ENCODE data around the gene ZNF710.

ZNF710 gene

DNA sequence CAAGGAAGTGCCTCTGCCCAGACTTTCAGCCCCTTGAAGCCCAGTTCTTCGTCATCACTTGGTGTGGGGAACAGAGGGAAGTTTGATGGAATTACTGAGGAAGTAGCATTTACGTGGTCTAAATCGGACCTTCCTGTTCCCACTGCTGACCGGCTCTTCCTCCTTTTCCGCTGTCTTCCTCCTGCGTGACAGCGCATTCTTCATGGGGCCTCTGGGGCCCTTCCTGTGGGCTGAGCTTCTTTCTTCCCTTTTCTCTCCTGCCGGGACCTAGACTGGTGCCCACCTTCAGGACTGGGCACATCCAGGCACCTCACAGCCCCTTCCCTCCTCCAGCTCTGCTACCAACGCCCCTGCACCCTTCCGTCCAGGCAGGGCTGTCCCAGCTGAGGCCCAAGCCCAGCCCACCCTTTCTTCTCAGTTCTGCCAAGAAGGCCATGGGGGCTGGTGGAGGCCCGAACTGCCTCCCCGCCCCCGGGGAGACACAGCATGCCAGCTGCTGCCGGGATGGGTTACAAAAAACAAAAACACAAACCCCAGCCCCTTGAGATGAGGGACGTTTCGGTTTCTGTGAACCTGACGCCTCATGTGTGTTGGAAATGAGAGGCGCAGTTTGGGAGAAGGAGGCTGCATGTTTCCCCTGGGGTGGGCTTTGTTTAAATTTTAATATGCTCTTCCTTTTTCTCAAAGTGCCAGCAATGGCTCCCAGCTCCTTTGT lies 19.1 kb downstream of the ZNF710 start:
- no peak for DNase-seq

DNA sequence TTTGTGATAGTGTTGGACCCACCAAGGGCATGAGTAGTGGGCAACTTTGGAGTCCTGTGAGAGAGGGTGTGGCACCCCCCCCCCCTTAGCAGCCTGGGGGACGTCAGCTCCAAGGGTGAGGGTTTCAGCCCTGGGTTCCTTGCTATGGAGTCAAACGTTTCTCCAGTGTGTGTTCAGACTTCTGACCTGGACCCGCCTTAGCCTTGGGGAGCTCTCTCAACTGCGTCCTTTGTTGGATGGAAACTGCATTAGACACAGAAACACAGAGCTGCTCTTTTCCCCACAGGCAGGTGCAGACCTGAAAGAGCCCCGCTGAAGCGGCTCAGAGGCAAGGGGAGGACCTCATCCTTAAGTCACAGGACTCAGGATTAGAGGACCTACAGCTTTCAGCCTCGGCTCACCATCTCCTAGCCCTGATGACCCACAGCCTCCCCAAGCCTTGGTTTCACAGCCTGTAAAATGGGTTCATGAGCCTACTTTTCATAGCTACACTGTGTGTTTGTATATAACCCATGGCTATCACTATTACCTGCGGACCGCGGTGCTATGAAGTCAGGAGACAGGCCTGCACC lies 19.9 kb downstream of the ZNF710 start:
- no peak for DNase-seq

DNA sequence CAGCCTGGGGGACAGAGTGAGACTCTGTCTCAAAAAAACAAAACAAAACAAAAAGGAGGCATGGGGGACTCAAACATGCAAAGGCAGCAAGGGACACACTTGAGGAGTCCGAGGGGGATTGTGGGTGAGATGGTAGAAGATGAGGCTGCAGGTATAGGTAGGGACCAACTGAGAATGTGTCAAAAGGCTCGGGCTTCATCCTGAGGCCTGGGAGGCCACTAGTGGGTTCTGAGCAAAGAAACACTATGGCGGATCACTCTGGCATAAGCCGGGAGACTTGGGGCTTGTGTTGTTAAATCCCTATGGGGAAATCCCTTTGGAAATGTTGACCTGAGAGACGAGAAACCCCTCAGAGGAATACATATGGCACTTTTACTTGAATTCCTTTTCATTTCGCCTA lies 21.2 kb downstream of the ZNF710 start:
- DNase-seq: no peak

DNA sequence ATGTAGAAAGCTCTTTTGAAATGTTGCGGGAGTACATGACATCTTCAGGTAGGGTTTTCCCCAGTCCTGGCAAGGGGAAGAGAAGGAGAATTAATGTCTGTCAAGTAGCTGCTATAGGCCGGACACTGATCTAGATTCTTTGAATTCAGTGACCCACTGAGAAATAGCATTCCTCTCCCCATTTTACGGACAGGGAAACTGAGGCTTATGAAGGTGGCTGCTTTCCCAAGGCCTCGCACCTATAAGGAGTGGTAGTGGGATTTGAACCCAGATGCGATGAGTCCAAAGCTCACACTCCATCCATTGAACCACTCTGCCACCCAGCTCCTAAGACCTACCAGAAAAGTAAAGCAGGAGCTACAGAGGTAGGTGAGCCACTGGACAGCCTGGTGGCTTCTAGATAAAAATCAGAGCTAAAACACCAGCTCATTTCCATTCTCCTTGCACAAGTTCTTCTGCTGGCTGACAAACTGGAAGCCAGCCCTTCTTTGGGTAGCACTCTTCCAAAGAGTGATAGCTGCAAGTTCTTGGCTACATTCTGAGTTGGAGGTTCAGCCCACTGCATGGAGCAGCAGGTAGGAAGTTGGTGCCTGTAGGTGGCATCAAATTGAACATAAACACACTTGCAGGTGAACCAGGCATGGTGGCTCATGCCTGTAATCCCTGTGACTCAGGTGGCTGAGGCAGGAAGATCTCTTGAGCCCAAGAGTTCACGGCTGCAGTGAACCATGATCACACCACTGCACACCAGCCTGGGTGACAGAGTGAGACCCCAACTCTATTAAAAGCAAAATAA lies 22.0 kb downstream of the ZNF710 start:
- no peak for DNase-seq

DNA sequence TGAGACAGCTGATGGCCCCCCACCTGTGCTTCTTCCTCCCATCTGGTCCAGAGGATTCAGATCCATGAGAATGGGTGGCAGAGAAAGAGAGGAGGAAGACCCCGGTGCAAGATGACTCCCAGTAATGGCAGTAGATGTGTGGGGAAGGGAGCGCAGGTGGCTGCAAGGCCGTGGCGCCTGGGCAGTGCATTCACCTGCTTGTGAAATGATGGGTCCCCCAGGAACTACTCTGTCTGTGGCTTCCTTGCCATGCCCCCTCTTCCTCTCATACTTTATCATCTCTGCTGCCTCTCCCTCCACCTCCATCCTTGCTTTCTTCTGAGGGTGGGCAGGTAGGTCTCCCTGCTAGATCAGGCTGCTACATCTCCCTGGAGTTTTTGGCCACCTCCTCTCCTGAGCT lies 23.3 kb downstream of the ZNF710 start:
- no peak for DNase-seq

DNA sequence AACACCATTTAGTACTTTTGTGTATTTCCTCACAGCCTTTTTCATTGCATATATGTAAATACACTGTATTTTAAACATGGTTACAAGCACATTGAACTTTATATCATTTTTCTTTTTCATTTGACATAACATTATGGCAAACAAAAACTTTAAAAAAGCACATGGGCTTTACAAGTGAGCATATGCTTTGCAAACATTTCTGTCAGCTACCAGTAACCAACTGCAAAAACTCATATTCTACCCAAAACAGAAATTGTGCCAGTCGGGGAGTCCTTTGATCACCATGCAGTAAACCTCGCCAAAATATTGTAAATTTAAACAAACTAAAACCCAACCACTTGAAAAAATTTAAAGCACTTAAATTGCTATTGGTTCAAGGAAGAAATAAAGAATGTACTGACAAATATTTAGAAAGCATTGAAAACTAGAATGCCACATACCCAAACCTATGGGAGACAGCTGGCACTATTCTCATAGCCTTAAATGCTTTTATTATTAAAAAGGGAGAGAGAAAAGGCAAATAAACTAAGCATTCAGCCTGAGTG lies 24.4 kb downstream of the ZNF710 start:
- DNase-seq: no peak

DNA sequence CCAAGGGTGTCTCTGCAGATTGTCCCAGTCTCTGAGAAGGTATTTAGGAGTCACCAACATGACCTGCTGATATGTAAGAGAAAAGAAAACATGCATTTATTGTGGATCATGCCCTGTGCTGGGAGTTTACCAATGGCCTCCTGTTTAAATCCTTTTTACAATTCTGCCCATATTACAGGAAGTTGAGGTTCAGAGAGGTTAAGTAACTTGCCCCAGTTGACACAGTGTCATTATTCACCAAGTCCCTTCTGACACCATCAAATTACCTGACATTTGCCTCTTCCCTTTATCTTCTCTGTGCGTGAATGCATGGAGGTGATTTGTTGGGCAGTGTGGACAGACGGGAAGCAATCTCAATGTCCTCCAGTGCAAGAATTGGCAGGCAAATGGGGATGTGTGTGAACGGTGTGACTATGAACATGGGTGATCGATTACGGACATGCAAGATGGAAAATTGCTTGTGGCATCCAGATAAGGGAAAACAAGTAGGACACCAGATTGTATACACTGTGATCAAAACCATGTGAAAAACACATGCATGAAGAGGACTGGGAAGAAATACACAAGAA lies 27.3 kb downstream of the ZNF710 start:
- no peak for DNase-seq

DNA sequence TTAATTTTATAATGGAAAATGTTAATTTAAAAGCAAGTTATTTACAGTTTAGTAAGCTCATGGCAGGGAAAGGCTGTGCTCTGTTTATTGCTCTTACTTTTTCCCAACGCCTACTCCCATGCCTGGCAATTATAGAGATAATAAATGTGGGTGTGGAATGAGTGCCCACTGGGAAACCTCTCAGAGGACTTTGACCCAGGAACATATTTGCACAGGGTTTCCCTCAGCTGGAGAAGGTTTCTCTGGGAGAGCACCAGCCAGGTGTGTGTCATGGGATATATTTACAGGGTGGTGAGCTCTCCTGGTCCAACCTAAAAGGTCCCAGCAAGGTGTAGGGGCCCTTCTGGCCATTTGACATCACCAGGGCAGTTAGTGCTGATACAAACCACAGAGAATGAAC lies 27.9 kb downstream of the ZNF710 start:
- DNase-seq: no peak

DNA sequence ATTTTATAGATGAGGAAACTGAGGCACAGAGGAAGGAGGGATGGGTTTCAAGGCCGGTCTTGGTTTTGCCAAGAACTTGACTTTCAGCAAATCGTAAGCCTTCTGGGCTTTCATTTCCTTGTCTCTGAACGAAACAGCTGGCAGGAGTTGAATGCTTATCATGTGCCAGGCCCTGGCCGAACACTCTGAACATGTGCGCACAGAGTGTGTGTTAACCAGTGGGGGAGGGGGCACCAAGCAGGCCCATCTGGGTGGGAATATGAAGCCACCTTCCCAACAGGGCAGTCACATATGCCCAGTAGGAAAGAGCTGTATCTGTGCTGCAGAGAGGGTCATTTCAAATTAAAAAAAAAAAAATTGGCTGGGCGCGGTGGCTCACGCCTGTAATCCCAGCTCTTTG lies 29.3 kb downstream of the ZNF710 start:
- DNase-seq: no peak

DNA sequence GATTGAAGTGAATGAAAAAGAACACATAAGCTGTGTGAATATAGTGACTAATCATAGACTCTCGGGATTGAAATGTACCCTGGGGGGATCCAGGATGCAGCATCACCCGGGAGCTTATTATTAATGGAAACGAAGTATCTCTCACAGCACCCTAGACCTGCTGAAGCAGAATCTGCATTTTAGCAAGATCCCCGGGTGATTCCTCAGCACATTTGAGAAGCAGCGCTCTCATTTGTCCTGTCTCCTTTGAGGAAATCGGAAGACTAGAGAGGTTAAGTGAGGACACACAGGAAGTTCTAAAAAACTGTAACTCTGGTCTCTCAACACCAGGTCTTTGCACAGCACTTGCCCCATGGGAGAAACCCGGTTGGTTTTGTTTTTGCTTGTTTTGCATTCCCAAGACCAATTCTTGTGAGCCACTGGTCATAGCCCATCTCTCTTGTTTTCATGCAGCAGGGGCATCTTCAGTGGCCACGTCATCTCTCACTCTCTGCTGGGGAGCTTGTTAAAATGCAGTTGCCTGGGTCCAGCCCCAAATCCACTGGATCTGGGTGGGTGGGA lies 30.2 kb downstream of the ZNF710 start:
- DNase-seq: no peak

DNA sequence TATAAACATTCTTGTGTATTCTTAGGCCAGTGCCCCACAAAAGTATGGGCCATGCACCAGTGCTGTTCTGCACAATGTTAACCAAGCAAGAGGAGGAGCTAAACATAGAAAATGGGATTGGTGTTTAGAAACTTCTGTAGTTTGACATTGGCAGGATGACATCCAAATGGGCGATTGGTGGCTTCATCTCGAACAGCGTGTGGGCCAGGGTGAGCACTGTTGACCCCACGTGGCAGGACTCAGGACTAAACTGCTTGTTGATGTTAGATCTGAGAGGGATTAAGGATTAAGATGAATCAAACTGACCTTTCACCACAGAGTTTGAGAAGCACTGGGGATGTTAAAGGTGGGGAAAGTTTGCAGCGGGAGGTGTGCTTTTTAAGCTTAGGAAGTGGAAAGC lies 31.9 kb downstream of the ZNF710 start:
- no peak for DNase-seq

DNA sequence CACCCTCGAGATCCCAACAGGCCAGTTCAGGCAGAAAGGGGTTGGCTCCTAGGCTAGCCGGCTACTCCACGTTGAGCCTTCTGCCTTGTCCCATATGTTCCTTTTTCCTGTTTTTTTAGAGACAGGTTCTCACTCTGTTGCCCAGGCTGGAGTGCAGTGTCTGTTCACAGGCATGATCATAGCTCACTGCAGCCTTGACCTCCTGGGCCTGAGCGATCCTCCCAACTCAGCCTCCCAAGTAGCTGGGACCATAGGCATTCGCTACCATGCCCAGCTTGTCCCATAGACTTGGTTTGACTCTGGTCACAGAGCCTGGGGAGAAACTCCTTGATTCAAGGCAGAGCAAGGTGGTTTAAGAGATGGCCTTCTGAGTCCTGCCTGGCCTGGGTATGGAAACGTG lies 32.3 kb downstream of the ZNF710 start:
- DNase-seq: no peak

DNA sequence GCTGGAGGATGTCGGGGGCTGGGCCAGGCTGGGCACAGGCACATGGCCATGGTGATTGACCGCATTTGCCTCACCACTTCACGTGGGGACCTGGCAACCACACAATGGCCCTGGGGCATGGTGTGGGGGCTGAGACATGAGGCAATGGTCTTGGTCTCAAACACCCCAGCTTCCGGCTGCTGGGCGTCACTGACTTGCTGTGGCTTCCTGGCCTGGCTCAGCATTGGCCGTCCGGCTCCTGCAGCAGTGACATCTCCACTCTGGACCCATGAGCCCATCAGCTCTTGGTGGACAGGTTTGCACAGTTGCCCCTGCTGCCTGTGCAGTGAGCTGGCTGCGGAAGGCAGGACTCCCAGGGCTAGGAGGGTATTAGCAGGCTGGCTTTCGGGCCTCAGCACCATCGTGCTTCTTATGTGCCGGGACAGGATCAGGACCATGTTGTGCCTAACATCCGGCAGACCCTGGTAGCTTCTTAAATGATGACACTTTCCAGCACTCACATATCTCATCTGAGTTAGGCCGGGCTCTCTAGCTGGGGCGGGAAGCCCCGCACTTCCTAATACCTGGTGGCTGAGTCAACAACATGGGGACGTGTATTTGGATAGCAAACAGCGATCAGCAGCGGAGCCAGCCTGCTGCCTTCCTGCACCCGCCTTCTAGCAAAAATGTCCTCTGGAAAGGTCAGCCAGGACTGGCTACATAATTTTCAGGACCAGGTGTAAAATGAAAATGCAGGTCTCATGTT lies 34.1 kb downstream of the ZNF710 start:
- peak in 1 of 2 donors; percentile 47 for DNase-seq

DNA sequence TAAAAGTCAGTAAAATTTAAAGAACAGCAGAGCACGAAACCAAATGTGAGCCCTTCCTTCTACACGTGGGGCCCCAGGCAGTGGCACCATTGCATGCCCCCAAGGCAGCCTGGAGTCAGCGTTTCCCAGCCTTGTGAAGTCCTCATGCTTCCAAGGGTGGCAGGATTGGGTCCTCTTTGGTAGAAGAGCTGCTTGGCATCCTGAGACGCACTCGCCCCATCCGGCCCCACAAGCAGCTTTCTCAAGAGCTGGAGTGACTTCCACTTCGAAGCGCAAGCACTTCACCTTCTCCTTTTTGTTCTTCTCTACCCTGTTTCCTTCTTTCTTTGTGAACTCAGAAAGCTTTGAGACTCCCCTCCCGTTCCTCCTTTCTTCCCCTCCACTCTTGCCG lies 34.7 kb downstream of the ZNF710 start:
- DNase-seq: no peak

DNA sequence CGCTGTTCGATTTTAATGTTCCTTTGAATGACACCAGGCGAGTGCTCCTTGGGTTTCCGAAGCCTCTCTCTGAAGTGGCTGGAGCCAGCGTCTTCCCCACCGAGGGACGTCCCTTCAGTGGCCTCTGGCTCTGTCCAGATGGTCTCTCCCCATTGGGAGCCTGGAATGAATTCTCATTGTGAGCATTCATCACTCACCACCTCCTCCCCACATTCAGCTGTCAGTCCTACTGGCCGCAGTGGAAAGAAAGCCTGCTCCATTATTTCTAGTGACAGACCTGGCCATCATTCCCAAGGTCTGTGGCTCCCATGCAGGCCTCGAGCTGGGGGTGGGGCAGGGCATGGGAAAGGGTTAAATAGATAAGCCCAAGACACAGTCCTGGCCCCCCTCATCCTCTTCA lies 35.2 kb downstream of the ZNF710 start:
- no peak for DNase-seq

DNA sequence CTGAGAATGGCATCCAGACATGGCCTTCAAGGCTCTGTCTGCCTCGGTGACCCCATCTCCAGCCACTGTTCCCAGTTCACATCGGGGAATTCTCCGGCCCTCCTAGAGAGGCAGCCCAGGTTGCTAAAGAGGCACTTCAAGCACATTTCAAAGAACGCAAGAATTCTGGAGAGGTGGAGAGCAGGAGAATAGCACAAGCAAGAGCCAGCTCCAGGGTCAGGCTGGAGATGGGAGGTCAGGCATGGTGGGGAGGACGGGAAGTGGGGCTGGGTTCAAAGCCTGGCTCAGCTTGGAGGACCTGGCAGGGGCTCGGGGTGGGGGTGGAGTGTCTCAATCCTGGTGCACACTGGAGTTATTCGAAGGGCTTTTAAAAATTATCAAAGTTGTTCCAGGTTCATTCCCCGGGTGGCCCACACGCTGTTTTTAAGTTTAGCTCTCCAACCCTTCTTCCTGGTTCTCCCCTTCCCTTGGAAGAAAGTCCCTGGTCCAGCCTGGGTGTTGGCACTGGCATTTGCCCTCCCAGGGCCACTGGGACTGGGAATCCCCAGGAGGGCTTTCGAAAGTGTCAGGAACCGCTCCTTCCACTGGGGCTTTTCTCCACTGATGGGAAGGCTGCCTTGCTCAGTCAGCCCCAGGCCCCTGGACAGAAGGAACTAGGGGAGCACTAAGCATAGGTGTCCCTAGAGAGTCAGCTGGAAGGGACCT lies 35.8 kb downstream of the ZNF710 start:
- DNase-seq: no peak

DNA sequence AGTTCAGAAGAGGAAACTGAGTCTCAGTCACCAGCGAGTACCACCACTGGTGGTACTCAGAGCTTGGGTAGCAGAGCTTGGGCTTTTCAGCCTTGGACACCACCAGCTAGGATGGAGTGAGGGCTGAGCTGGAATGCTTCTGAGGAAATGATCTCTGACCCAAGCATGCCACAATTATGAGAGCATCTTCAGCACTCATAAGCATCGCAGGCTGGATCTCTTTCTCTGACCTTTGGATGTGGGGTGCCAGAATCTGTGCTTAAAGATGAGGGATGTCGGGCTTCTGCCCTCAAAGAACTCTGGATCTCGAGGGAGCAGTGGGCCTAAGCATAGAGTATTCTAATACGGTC lies 36.4 kb downstream of the ZNF710 start:
- DNase-seq: no peak

DNA sequence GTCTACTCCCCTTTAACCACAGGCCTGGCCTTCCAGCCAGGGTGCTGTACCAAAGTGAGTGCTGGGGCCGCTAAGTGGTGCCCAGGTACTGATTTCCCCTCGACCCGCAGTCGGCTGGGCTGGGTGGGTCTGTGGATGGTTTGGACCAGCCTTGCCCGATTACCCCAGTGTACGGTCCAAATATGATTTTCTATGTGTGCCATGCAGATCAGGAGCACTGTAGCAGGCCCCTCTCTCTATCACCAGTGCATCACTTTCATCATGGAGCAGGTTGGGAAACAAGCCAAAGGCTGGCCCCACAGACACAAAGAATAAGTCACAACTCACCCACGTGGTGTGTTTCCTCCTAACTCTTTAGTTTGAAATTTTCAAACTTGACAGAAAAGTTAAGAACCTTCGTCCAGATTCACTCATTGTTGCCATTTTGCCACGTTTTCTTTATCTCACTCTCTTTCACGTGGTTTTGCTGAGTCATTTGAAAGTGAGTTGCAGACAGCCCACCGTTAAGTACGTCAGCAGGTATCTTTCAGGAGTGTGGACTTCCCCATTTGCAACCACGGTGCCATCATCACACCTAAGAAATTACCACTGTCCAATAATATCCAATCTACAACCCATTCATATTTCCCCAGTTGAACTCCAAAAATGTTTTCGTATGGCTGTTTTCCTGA lies 37.0 kb downstream of the ZNF710 start:
- no peak for DNase-seq

DNA sequence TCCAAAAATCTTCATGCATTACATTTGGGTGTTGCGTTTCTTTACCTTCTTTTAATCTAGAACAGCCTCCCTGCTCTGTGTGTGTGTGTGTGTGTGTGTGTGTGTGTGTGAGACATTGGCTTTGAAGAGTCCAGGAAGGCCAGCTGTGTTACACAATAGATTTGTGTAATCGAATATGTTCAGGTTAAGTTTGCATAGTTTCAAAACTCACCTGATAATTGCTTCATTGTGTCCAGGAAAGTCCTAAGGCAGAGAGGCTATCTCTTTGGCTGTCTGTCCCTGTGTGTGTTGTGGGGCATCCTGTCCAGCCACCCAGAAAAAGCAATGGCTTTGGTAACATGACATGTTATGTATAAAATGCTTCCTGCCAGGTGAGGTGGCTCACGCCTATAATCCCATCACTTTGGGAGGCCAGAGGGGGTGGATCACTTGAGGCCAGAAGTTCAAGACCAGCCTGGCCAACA lies 37.5 kb downstream of the ZNF710 start:
- DNase-seq: no peak

DNA sequence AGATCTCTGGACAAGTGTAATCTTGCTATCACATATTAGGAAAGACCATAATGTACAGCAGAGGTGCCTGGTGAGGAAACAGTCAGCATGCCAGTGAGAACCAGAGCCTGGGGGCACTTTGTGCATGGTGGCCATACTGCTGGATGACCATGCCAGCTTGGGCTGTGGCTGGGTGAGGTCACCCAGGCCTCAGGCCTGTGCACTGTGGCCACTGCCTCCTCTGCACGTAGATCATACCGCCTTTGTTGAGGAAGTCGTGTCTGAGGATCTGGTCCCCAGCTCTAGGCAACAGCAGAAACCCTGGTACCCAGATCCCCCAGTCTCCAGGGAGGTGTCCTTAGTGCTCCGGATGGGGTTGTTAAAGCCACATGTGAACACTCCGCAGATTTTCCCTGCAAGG lies 38.9 kb downstream of the ZNF710 start:
- DNase-seq: no peak

DNA sequence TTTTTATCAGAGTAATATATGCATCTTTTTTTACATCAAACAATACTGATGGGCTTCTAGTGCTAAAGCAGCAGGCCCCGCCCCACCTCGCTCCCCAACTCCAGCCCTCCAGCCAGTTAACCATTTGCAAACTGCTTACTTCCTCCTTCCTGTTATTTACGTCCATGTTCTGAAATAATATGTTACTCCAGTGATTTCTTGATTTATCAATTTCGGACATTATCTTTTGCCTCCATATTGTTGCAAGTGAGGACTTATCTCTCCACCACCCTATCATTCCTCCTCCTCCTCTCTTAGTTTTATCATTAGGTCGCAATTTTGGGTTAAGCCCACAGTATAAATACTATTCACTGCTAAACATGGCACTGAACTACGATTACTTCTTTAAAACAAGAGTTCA lies 39.5 kb downstream of the ZNF710 start:
- no peak for DNase-seq

All from hippocampal formation (tissue), 2 donors.